RPMI8226 (cell line): Measurements from ENCODE around the gene ADAMTS2.
"Not testable (repeated sequence)": the region's sequence is repeated elsewhere in the genome, so short reads cannot be mapped to it uniquely, and the experiment has no call there.

ENCODE experiments used
- DNase-seq: peaks from one replicate; pipeline ENCODE4 v3.0.0-alpha.2; 2015

The ADAMTS2 gene

DNA sequence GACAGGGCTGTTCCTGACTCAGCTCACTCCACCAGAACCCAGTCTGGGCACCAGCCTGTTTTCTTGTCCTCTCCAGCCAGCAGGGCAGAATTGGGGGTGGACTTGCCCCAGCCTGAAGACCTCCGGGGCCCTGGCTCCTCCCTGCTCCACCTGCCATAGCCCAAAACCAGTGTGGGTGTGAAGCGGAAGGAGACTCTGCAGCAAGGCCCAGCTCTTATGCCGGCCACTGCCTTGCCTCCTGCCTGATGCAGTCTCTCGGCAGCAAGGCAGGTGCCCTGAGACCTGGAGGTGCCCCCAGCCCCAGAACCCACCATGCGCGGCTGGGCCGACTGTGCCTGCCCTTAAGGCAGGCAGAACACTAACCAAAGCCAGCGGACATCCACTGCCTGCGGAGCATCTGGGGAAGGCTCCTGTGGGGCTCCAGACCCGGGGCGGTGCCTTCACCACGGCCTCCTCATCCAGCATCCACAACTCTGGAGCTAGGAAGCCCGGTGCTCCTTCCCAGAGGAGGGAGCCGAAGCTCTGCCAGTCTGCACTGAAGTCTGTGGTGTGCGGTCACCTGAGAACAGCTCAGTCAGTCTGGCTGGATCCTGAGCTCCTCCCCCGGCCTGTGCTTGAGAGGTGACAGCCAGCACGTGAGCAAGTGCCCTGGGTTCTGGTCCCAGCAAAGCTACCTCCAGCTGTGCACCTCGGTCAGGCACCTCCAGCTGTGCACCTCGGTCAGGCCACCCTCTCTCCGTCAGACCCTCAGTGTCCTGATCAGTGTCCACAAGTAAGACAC is 116.7 kb downstream of the ADAMTS2 start:
- DNase-seq: peak; percentile 50

DNA sequence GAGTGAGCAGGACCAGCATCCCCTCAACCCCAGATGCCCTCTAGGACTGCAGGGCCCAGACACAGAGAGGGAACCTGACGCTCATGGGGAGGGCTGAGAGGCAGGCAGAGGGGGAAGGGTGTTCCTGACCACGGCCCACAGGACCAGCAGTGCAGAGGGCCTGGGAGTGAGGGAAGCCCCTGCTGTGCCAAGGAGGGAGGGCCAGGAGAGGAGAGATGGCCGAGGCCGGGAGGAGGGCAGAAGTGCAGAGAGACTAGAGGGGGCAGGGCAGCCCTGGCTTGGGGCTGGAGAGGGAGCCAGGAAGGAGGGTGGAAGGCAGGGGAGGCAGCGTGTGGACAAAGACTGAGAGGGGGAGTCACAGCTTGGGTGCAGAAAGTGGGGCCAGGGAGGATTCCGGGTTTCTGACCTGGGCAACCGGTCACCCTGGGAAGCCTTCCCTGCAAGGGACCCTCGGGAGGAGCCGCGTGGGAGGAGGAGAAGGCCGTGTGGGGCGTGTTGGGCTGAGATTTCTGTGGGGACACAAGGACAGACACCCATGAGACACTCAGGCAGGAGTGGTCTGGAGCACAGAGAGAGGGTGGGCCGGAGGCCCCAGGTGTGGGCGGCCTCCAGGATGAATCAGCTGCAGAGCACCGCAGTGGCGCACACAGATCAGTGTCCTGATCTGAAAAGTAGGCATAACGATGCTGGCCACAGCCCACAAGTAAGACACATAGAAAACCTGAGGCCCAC is 117.5 kb downstream of the ADAMTS2 start:
- no peak for DNase-seq

DNA sequence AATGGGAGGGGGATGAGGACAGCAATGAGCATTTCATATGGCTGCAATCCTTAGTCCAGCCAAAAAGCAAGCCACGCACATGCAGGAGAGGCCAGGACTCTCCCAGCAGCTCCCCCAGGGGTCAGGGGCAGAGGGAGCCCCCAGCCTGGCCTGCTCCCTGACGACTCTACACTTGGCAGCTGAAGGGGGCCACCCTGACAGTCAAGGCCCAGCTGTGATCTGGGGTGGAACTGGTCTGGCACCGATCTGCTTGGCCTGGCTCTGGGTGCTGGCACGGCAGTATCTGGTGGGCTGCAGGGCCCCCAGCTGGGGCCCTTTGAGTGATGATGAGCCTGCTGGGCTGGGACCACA is 118.1 kb downstream of the ADAMTS2 start:
- no peak for DNase-seq

DNA sequence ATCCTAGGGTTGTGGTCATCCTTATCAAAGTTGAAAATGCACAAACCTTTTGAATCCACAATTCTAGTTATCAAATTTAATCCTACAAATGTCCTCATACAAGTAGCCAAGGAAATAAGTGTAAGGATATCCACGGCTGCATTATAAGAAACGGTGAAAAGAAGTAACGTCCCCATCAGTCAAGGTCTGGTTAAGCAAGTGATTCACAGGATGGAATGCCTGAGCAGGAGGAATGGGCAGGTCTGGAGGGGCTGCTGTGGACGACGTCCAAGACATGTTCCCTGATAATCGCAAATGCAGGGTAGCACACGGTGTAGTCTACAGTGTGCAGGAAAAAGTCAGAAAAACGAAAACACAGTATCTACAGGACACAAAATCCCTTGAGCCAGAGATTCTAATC is 118.6 kb downstream of the ADAMTS2 start:
- no peak for DNase-seq

DNA sequence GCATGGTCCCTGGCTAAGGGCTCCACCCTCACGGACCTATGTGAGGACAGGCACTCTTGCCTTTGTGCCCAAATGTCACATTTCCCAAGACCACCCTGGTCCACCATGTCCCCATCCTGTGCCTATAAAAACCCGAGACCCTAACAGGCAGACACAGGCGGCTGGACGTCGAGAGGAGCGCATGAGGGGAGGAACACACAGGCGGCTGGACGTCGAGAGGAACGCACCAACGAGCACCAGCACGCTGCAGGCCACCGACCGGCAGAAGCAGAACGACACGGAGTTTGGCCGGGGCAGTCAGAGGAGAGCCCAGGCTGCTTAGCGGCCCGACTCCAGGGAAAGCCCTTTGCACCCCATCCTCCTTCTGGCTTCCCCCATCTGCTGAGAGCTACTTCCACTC is 119.9 kb downstream of the ADAMTS2 start:
- no peak for DNase-seq

DNA sequence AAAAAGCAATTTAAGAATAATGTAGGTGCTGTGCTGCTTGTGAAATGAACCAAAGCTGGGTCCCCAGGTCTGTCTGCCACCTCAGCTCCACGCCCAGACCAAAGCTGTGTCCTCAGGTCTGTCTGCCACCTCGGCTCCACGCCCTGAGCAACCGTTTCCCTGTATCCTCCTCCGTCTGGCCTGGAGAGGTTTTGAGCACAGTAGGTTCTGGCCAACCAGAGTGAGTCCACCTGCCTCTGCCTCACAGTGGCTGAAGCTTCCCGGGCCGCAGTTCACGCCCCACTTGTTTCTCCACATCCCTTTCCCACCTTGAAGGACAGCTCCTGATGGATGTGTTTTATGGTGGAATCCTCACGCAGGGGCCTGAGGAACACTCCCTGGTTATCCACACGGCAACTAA is 120.5 kb downstream of the ADAMTS2 start:
- no peak for DNase-seq

DNA sequence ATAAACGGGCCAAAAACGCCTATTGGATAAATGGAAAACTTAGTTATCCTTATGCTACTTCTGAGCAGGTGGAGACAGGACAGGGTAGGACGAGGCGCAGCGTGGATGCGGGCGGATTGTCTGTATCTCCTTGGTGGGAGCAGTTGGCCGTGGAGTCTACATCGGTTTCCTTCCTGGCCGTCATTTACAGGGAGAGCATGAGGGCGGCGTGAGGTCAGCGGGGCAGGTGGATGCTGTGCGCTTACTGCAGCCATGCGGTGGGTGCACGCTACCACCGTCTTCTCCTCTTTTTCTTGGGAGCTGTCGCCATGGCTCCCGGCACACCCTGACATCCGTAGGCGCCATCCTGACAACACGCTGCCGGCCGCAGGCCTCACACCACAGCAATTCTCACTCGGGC is 121.3 kb downstream of the ADAMTS2 start:
- DNase-seq: no peak

DNA sequence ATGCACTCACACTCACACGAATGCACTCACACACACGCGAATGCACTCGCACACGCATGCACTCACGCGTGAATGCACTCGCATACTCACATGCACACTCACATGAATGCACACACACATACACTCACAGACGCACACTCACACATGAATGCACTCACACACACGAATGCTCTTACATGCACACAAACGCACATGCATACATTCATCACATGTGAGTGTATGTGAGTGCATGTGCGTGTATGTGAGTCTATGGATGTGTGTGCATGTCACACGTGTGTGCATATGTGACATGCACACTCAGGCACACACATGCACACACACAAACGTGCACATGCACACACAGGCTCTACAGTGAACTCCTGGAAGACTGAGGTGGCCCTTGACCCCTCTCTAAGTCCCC is 121.7 kb downstream of the ADAMTS2 start:
- no peak for DNase-seq

DNA sequence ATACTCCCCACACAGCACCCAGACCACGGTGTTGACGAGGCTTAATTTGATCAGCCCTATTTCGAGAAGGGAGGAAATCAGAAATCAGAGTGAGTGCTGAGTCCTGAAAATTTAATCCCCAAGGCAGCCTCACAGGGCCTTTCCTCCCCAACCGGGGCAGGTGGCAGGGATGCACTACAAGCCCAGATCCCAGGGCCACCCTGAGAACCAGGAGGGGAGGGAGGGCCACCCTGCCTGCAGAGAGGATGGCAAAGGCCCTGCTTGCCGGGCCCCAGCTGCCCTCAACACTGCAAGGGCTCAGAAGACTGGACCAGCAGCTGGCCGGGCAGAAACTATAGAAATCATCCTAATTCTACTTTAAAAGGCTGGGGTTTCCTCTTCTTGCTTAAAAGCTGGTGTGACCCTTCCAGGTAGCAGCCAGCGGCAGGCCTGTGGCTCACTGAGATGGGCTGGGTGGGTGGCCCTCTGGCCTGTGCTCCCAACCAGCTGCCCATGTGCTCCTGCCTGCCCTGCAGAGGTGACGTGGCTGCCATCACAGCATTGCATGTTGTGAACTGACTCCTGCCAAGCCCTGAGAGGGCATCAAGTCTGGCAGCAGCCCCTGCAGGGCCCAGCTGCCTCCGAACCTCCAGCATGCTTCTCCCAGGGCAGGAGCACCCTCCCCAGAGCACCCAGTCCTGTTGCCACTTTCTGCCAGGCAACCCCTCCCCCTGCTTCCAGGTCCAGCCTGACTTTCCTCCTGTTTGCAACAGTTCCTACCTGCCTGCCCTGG is 122.8 kb downstream of the ADAMTS2 start:
- DNase-seq: no peak

DNA sequence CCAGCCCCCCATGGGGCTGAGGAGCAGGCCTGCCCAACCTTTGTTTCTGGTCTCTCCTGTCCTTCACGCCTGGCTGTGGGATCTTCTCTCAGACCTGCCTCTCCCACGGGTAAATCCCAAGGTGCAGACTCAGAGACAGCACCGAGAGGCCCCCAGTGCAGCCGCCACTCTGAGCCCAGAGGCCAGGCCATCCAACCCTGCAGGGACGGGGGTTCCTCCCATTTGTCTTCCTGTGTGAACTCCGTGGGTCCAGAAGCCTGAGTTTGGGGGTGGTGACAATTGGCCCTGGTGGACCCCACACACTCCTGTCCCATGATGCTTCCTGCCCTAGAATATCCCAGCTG is 123.4 kb downstream of the ADAMTS2 start:
- no peak for DNase-seq

DNA sequence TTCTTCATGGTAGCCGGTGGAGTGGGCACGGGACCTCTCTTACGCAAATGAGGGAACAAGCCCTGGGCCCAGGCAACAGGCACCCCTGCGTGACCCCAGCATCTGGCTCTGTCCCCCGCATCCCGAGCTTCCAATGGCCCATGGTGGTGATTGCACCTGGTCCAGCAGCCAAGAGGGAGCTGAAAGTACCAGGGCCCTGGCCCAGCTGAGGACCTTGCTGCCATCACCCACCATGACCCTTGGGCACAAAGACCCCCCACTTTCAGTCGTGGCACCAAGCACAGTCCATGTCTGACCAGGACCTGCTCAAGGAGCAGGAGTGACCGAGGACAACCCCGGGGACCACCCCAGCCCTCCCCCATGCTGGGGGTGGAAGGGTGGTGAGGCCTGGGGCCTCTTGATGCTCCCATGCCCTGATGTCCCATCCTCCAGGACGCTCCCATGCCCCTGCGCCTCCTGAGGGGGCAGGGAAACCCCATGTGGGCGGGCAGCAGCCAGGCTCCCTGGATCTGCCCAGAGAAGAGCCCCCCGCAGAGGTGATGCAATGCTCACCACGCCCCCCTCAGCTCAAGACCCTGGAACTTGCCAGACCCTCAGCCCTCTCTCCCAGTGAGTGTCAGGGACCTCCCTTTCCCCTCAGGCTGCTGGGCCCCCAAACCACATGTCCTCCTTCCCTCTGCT is 123.9 kb downstream of the ADAMTS2 start:
- DNase-seq: no peak

DNA sequence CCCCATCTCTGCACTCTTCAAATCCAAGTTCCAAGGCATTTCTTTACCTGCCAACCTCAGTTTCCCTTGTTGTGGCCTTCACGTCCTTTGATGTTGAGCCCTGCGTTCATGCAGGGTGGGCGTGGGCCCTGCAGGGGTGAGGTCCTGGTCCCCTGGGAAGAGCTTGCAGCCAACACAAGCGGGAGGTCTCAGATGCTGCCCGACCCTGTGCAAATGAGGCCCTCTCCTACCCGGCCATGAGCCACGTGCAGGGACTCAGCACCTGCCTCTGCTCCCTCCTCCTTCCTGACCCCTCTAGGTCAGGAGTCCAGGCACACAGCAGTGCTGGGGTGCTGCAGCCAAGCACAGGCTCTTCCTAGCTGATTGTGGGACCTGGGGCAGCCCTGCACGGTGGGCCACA is 124.5 kb downstream of the ADAMTS2 start:
- DNase-seq: no peak

DNA sequence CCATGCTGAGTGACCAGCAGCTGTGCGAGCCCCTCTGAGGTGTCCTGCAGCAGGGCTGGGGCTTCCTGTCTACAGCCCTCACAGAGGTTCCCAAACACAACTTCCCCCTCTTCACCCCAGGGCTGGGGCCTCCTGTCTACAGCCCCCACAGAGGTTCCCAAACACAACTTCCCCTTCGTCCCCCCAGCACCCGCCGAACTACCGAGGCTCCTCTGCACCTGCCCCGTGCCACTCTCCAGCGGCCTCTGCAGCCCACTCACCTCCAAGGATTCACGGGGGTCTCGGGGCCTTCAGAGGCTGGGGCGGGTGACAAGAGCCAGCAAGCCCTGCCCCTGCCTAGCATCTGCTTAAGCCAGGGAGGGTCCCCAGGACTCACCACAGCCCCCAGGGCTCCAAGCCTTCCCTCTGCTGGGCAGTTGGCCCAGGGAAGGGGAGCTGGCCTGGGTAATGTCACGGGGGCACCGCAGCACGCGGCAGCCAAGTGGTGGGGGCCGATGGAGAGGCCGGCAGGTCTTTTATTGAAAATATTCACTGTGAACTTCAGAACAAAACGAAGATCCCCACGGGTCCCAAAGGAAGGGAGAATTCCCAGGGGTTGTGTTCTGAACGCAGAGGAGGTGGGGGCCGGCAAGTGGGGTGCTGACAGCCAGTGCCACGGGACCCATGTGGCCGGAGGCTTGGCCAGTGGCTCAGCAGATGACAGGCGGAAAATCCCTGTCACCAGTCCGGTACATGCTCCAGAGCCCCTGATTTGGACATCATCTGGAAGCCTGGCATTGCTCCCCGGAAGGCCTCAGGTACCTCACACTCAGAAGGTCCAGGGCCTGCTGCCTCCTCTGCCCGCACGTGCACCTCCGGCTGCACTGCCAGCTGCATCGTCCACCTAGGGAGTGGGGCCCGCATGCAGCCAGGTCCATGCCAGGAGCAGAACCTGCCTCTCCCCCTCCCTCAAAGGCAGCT is 125.3 kb downstream of the ADAMTS2 start:
- no peak for DNase-seq

DNA sequence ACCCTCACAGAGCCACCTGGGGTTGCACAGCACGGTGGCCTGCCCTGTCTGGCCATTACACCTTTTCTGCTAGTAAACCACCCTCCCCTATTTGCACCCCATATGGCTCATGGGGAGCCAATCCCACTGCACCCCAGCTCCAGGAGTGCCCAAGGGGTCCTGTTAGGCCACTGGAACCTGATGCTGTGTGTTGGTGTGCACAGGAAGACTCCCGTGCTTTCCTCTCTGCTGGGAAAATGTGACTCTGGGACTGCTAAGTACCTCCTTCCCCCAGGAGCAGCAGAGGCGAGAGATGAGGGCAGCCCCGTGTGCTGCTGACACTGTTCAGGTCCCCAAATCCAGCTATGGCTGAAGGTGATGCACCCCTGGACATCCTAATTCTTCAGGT is 126.3 kb downstream of the ADAMTS2 start:
- DNase-seq: no peak

DNA sequence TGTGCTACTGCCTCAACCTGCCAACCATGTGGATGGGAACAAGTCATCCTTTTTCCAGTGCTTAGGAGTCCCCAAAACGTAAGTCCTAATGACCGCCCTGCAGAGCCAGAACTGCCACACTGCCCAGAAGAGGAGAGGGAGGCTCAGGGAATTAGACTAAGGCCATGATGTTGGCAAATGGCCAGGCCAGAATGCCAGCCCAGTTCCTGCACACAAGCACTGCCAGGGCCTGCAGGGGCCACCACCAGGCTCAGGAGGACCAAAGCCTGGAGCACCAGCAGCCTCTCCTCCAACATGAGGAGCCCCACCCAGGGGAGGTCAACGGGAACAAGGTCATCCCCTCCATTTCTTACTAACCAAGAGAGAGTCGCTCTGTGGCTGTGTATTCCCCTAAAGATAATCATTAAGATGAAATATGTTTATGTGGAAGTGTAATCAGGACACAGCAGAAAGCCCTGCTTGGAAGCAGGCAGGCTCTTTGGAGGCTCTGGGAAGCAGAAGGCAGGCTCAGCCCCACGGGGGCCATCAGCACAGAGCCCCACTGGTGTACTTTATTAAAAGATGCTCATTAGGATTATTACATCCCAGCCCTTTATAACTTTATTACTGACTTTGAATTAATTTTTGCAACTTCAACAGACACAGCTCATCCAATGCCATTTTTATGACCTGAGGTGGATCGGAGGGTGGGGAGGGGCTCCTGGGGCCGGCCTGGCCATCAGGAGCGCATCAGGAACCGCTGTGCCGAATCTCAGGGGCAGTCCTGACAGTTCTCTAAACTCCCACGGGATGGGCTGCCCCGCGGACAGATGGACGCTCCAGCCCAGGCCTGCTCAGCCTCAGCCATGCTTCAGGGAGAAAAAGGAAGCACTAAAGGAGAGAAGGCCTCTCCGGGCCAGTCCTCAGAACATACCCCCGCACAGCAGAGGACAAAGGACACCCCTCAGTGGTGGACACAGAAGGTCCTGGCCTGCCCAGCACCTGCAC is 127.0 kb downstream of the ADAMTS2 start:
- peak; percentile 21 for DNase-seq

DNA sequence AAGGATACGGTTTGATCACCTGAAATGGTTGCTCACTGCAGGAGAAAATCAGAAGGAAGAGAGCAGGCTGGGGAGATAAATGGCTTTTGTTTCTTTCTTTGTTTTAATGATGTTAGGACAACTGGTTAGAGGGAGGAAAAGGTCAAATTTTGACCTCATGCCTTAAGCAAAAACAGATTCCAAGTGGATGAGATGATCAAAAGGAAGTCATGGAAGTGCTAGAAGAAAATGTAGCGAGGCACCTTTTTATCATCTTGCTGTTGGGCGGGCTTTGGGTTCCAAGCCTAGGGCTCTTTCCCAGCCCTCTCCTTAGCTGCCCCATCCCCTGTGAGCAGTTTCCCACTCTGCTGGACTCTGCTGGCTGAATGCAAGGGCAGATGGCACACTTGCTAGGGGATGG is 127.9 kb downstream of the ADAMTS2 start:
- no peak for DNase-seq

DNA sequence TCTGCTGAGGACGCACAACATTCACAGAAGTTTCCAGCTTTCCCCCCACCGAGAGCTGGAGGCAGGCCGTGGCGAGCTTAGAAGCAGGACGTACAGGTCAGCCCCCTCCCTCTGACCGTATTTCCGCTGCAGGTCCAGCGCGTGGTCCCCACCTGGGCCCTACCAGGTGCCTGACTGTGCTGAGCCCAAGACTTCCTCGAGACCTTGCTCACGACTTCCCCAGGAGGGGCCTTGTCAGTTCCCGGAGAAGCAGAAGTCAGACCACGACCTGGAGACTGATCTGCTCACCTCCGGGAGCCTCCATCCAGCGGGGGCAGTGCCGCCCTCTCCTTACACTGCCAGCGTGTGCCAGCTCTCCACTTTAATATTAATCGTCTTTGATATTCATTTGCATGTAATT is 128.9 kb downstream of the ADAMTS2 start:
- DNase-seq: not testable (repeated sequence)

DNA sequence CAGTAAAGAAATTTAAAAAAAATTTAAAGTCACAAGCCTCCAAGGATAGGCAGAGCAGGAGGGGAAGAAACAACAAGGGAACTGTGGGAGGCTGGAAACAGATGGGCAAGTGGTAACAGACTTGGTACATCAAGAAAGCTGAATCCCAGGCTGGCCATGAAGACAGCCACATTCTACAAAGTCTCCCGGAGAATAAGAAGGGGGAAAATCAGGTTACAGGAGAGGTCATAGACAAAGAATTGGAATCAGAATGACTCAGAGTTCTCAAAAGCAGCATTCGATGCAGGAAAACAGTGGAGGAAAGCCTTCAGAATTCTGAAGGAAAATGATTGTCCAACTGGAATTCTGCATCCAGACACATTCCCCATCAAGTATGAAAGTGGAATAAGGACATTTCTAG is 129.7 kb downstream of the ADAMTS2 start:
- DNase-seq: no peak

DNA sequence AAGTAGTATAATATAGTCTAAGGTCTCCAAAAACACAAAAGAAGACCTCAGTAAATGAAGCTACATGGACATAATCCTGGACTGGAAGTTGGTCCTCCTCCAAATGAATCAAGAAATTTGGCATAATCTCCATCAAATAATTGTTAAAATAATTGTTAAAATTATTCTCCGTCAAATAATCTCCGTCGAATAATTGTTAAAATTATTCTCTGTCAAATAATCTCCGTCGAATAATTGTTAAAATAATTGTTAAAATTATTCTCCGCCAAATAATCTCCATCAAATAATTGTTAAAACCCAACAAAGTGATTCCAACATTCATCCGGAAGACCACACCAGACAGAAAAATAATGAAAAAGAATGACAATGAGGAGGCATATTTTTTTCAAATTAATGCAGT is 130.6 kb downstream of the ADAMTS2 start:
- no peak for DNase-seq

DNA sequence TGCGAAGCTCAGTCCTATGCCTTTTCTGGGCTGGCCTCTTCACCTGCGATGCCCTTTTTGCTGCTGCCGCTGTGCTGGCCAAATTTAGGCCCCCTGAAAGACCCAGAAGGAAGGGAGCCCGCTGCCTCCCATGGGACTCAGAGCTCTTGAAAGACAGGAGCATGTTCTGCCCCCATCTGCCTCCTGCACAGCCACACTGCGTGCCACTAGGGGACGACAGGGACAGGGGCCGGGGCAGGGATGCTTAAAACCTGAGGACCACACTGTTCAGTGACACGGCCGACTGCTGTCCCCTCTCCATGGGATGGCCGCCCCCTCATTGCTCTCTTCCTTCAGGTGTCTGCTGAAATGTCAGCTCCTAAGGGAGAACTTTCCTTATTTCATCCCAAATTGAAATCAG is 132.4 kb downstream of the ADAMTS2 start:
- no peak for DNase-seq

DNA sequence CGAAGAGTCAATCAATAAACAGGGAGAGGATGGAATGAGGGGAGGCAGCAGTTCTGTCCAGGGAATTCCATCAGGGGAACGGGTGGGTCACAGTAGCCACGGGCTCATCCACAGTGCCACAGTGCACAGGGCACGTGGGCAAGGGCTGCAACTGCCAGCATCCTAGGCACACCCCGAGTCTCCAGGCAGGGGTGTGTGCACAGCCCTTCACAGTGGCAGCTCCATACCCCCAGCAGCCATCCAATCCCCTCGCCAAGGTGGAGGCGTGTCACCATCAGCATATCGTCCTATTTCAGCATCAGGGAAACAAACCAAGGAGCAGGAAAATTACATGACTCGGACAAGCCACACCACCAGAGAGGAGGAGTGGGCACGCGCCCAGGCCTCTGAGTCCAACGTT is 133.6 kb downstream of the ADAMTS2 start:
- DNase-seq: no peak
